Measurements from ENCODE around the gene ACOX2. TPM values are rescaled to one million over a fixed set of nuclear protein-coding genes. Genes with fewer than 3 reads are reported as not detected.

ACOX2 gene
- total and polyA plus RNA-seq, 2 of the 13 experiments (the other 11 are each of a cell fraction or from before 2014, with no cell fraction given) = 42.6 to 98.5 TPM

- TF ChIP-seq ZNF251 (CRISPR knock-in tag; IDR thresholded peaks at IDR 0.05) = no peak
- no peak for TF ChIP-seq PHF5A (CRISPR knock-in tag; IDR thresholded peaks at IDR 0.05; ENCODE audit: low read depth, unreplicated experiment)
These were observed 33.9 kb upstream of the ACOX2 start (continued) for GRCh38 chr3:58570851-58571250.

GRCh38 chr3:58569287-58570001 lies 32.5 kb upstream of the ACOX2 start:
- Histone ChIP-seq H3K9ac (ENCODE audit: insufficient read depth, low read depth, low read length) (no peak overlapping the region), H3K4me1 (ENCODE audit: insufficient read depth, low read length) (peaks cover 23% of the 10 kb centered on the region), H3K79me2 (ENCODE audit: insufficient read depth, low read length) (no peaks in the 10 kb centered on the region), H3K4me2 (ENCODE audit: low read depth, low read length) (no peak overlapping the region), H3K36me3 (replicated peaks in 1 of 2; ENCODE audit: control insufficient read depth in 1 of 2, insufficient read depth in 2 of 2, low read length in 2 of 2) (no peaks in the 10 kb centered on the region), H4K20me1 (ENCODE audit: insufficient read depth, low read length) (no peaks in the 10 kb centered on the region), H3K9me3 (ENCODE audit: low read length) (no peaks in the 10 kb centered on the region), H3K4me3 (replicated peaks in 1 of 3; ENCODE audit: insufficient read depth in 1 of 3, low read depth in 2 of 3, low read length in 3 of 3) (no peak overlapping the region), H3K27ac (ENCODE audit: extremely low read length, insufficient read depth, low read length) (no peak overlapping the region), H2AFZ (ENCODE audit: low read length) (no peak overlapping the region), H3K27me3 (ENCODE audit: control insufficient read depth in 1 of 2, insufficient read depth in 2 of 2, low read length in 2 of 2) (no peaks in the 10 kb centered on the region)
- whole genome bisulfite sequencing (ENCODE audit: low lambda C conversion rate) = 69% methylated on average over 5 of the region's 12 CpGs
- FAIRE-seq (no peak), ATAC-seq (no peak), DNase-seq (ENCODE audit: low spot score) (no peak)
- intact Hi-C loops (cut with micrococcal nuclease; ENCODE audit: unreplicated experiment) (no loop called here), in situ Hi-C loops (cut with HindIII; ENCODE audit: extremely low pct_ligation_motif_present, low pct_unique_long_range_greater_than_20kb) (loop anchor here (5.0 kb wide), 1 partner anchor 58 kb away; no protein-coding TSS in a partner anchor)
- ChIA-PET POLR2A (no interaction called here), CTCF (ENCODE audit: low intra/inter-chr PET ratio, low total read pairs) (interaction anchor here (1.3 to 1.4 kb wide), 2 partner anchors 37 to 61 kb away, joined by 6 to 18 read pairs; no protein-coding TSS in a partner anchor)
- BruUV-seq (replicated peaks) = no TSS peak
- no peak for TF ChIP-seq ZMYM3 (CRISPR knock-in tag; IDR thresholded peaks at IDR 0.05)

- Histone ChIP-seq H3K9me3 (ENCODE audit: low read length) (no peaks in the 10 kb centered on the region), H3K4me3 (replicated peaks in 1 of 3; ENCODE audit: insufficient read depth in 1 of 3, low read depth in 2 of 3, low read length in 3 of 3) (no peak overlapping the region), H2AFZ (ENCODE audit: low read length) (no peak overlapping the region), H3K4me2 (ENCODE audit: low read depth, low read length) (no peak overlapping the region), H3K27ac (ENCODE audit: extremely low read length, insufficient read depth, low read length) (no peak overlapping the region), H4K20me1 (ENCODE audit: insufficient read depth, low read length) (no peaks in the 10 kb centered on the region), H3K27me3 (ENCODE audit: control insufficient read depth in 1 of 2, insufficient read depth in 2 of 2, low read length in 2 of 2) (no peaks in the 10 kb centered on the region), H3K36me3 (replicated peaks in 1 of 2; ENCODE audit: control insufficient read depth in 1 of 2, insufficient read depth in 2 of 2, low read length in 2 of 2) (no peaks in the 10 kb centered on the region), H3K4me1 (ENCODE audit: insufficient read depth, low read length) (peaks cover 30% of the 10 kb centered on the region), H3K9ac (ENCODE audit: insufficient read depth, low read depth, low read length) (no peak overlapping the region), H3K79me2 (ENCODE audit: insufficient read depth, low read length) (no peaks in the 10 kb centered on the region)
- 16% methylated on average over 16 of the region's 17 CpGs for WGBS (ENCODE audit: low lambda C conversion rate)
- no TSS peak for BruUV-seq (replicated peaks)
- FAIRE-seq (peak; percentile 79), ATAC-seq (peak; percentile 55), DNase-seq (ENCODE audit: low spot score) (peak; percentile 35)
- ChIA-PET POLR2A (interaction anchor here (0.7 kb wide), 1 partner anchor 33 kb away, joined by 3 read pairs; no protein-coding TSS in a partner anchor), CTCF (ENCODE audit: low intra/inter-chr PET ratio, low total read pairs) (interaction anchor here (1.0 to 1.4 kb wide), 3 partner anchors 36 to 62 kb away, joined by 5 to 18 read pairs (median 6); no protein-coding TSS in a partner anchor)
- in situ Hi-C loops (cut with HindIII; ENCODE audit: extremely low pct_ligation_motif_present, low pct_unique_long_range_greater_than_20kb) (loop anchor here (5.0 kb wide), 1 partner anchor 59 kb away; no protein-coding TSS in a partner anchor), intact Hi-C loops (cut with micrococcal nuclease; ENCODE audit: unreplicated experiment) (loop anchor here (1.0 kb wide), 1 partner anchor 62 kb away; no protein-coding TSS in a partner anchor)
- TF ChIP-seq ZNF597 (CRISPR knock-in tag; IDR thresholded peaks at IDR 0.05) (no peak), RAD21 (CRISPR knock-in tag; IDR thresholded peaks at IDR 0.05) (peak; percentile 44; the same call in 1 of the 2 replicates), CTCF (CRISPR knock-in tag; IDR thresholded peaks at IDR 0.05) (peak; percentile 82), THAP9 (CRISPR knock-in tag; IDR thresholded peaks at IDR 0.05; ENCODE audit: borderline replicate concordance) (no peak), CEBPG (CRISPR knock-in tag; IDR thresholded peaks at IDR 0.05) (no peak)
These were observed 31.7 kb upstream of the ACOX2 start for GRCh38 chr3:58568572-58569286.
